Suppressor macrophage treated with lipopolysaccharide for 4 hours (primary cell): ENCODE measurements around the gene RPS4Y1.

Source experiments
- DNase-seq: peaks from one replicate; pipeline ENCODE4 v3.0.0-alpha.2; 2020

RPS4Y1 gene

GRCh38 chrY:2885880-2886279 is 44.5 kb downstream of the RPS4Y1 start:
- DNase-seq: no peak

- DNase-seq: peak; percentile 51
Measured at GRCh38 chrY:2887386-2887785, 46.0 kb downstream of the RPS4Y1 start.

GRCh38 chrY:2887955-2888354 is 46.6 kb downstream of the RPS4Y1 start:
- DNase-seq: peak; percentile 57

GRCh38 chrY:2893471-2893870 is 52.1 kb downstream of the RPS4Y1 start:
- DNase-seq: peak; percentile 64

- DNase-seq: no peak
Measured at GRCh38 chrY:2896050-2896449, 54.6 kb downstream of the RPS4Y1 start.

GRCh38 chrY:2907356-2907755 is 66.0 kb downstream of the RPS4Y1 start:
- no peak for DNase-seq

- peak; percentile 36 for DNase-seq
Measured at GRCh38 chrY:2913066-2913815, 71.8 kb downstream of the RPS4Y1 start.
